ENCODE results near the gene MTG2.

MTG2 gene

GRCh38 chr20:62238569-62239277 lies 55.9 kb downstream of the MTG2 start:
- intact Hi-C loops (cut with DNase I), result loop anchor here (5.0 to 10.0 kb wide), 2 partner anchors 56 to 114 kb away; partner anchors contain the start of genes LSM14B and MTG2
- DNase-seq, result no peak

GRCh38 chr20:62239278-62239879 lies 56.6 kb downstream of the MTG2 start:
- intact Hi-C loops (cut with DNase I), result loop anchor here (5.0 to 10.0 kb wide), 2 partner anchors 57 to 115 kb away; partner anchors contain the start of genes LSM14B and MTG2
- DNase-seq, result no peak

GRCh38 chr20:62240020-62240685 lies 57.3 kb downstream of the MTG2 start:
- DNase-seq, result no peak
- intact Hi-C loops (cut with DNase I), result no loop called here

GRCh38 chr20:62241506-62241905 lies 58.7 kb downstream of the MTG2 start:
- no peak for DNase-seq
- intact Hi-C loops (cut with DNase I), result no loop called here

GRCh38 chr20:62242176-62242575 lies 59.3 kb downstream of the MTG2 start:
- intact Hi-C loops (cut with DNase I), result no loop called here
- no peak for DNase-seq

- no peak for DNase-seq
- intact Hi-C loops (cut with DNase I), result no loop called here
Observed at GRCh38 chr20:62243106-62243505, 60.3 kb downstream of the MTG2 start.

- no peak for DNase-seq
Observed at GRCh38 chr20:62243906-62244515, 61.2 kb downstream of the MTG2 start.

GRCh38 chr20:62244644-62245108 lies 61.8 kb downstream of the MTG2 start:
- DNase-seq, result no peak
- intact Hi-C loops (cut with DNase I), result no loop called here

More at GRCh38 chr20:62243906-62244515, 61.2 kb downstream of the MTG2 start:
- intact Hi-C loops (cut with DNase I), result no loop called here

- no peak for DNase-seq
Observed at GRCh38 chr20:62245911-62246280, 63.1 kb downstream of the MTG2 start.

GRCh38 chr20:62246431-62246830 lies 63.6 kb downstream of the MTG2 start:
- DNase-seq, result no peak
- intact Hi-C loops (cut with DNase I), result no loop called here

More at GRCh38 chr20:62245911-62246280, 63.1 kb downstream of the MTG2 start:
- intact Hi-C loops (cut with DNase I), result no loop called here

GRCh38 chr20:62246872-62247652 lies 64.2 kb downstream of the MTG2 start:
- DNase-seq, result no peak
- intact Hi-C loops (cut with DNase I), result no loop called here

GRCh38 chr20:62248890-62249560 lies 66.2 kb downstream of the MTG2 start:
- no peak for DNase-seq
- intact Hi-C loops (cut with DNase I), result no loop called here

- peak in 1 of 10 donors; percentile 17 for DNase-seq
- intact Hi-C loops (cut with DNase I), result no loop called here
Observed at GRCh38 chr20:62252342-62252966, 69.6 kb downstream of the MTG2 start.
